Coronary artery (tissue), 2 donors: ENCODE measurements around the gene RDH5.

Experiments
- DNase-seq: peaks from one replicate; pipeline ENCODE4 v3.0.0-alpha.2; 2017; ENCODE audit warnings: low spot score
- H3K27ac ChIP-seq, 2 donors: fragments of 200-600 bp; sonication (generic); one replicate each; pipeline ENCODE4 v1.5.1; 2016 to 2019
- H3K4me3 ChIP-seq: fragments of 200-600 bp; sonication (generic); 2 replicates; pipeline ENCODE4 v1.5.1; 2016; ENCODE audit warnings: mild to moderate bottlenecking, moderate library complexity
- CTCF ChIP-seq: fragments of 200-600 bp; sonication (generic); IDR thresholded peaks from one replicate; pipeline ENCODE4 v1.5.1; 2019; ENCODE audit warnings: antibody characterized with exemption

The RDH5 gene

GRCh38 chr12:55695349-55695748, 24.8 kb upstream of the RDH5 start:
- TF ChIP-seq CTCF: no peak
- Histone ChIP-seq H3K4me3 (no peak overlapping the region), H3K27ac (no peak overlapping the region)
- DNase-seq: no peak

- H3K27ac ChIP-seq: no peak overlapping the region
- H3K4me3 ChIP-seq: no peak overlapping the region
- TF ChIP-seq CTCF: no peak
- no peak for DNase-seq
Measured at GRCh38 chr12:55696141-55696540, 24.1 kb upstream of the RDH5 start.

DNA sequence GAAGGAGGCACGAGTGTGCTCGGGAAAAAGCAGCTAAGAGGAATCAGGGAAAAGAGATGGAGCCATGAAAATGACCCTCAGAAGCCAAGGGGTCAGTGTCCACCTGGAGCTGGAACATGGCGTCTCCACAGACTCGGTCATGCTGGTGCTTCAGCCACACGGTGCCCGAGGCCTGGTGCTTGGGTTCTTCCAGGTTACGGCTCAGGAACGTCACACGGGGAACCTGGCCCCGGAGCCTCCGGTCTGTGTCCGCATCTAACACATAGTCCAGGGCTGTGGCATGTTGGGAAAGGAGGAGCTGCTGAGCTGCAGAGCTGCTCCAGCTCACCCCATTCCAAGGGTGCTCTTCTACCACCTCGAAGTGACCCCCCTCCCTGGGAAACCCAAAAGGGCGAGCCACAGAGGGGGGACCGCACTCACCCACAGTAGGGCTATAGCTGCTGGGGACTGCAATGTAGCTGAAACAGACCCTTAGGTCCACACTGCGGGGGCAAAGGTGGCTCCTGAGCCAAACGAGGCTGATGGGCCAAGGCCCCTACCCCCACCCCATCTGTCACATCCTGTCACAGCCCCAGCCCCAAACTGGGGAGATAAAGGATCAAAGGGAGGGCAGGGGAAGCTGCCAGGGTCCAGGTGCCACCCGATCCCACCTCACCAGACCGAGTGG, 23.3 kb upstream of the RDH5 start:
- Histone ChIP-seq H3K27ac (no peak overlapping the region), H3K4me3 (no peak overlapping the region)
- DNase-seq: no peak
- TF ChIP-seq CTCF: no peak

DNA sequence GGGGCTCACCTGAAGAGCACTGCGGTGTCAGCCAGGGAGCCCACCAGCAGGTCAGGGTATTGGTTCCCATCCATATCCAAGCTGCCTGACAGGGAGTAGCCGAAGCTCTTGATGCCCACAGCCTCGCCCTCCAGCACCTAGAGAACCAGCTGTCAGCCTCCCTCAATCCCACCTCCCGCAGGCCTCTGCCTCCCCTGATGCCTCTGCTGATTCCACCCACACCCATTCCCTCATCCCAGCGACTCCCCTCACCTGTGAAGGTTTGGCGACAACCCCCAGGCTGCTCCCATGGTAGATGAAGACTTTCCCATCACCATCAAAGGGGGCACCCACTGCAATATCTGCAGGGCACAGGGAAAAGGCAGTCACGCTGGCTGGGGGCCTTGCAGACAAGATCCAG, 22.5 kb upstream of the RDH5 start:
- no peak for TF ChIP-seq CTCF
- no peak for DNase-seq

DNA sequence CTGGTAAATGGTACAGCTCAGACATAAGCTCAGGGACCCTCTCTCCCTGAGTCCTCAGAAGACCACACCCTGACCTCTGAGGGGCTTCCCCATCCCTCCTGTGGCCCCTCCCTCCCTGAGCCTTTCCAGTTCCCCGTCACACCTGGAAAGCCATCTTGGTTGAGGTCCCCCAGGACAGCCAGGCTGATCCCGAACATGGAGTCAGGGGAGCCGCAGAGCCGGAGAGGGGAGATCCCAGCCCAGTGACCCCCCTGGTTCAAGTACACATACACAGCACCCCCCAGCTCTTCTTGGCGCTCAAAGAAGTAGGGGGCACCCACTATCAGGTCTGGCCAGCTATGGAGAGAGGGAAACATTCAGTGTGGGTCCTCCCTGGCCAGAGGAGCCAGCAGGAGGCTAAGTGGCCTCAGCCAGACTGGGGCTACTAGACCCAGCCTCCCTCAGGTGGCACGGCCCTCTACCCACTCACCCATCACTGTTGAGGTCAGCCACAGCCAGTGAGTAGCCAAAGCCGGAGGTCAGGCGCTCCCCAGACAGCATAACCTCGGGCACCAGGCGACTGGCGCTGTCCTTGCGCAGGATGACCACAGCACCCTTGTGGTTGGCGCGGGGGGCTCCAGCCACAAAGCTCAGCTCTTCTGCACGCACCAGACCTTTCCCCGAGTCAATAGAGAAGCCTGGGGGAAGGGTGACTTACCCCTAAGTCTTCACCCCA, 21.8 kb upstream of the RDH5 start:
- no peak overlapping the region for H3K4me3 ChIP-seq
- TF ChIP-seq CTCF: no peak
- DNase-seq: no peak
- peak overlapping the region in 1 of 2 donors; percentile 11 for H3K27ac ChIP-seq

More for the DNA sequence above, 22.5 kb upstream of the RDH5 start:
- Histone ChIP-seq H3K27ac (no peak overlapping the region), H3K4me3 (no peak overlapping the region)

DNA sequence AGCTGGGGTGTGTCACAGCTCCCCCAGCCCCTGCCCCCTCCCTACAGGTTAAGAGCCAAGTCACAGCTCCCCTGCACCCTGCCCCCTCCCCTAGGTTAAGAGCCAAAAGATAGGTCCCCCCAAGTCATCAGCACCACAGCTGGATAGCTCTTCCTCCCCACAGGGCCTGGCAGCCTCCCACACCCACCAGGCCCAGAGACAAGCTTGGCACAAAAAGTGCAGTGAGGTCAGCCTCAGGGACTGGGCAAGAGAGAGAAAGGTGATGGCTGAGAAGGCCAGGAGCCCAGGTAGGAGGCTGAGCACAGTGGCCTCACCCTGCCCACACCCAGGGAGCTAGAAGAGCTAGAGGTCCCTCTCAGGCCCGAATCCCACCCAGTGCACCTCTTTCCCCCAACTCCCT, 21.2 kb upstream of the RDH5 start:
- no peak for DNase-seq
- no peak for TF ChIP-seq CTCF
- Histone ChIP-seq H3K4me3 (no peak overlapping the region), H3K27ac (peak overlapping the region in 1 of 2 donors; percentile 37)
